Activated CD8-positive, alpha-beta memory T cell treated with anti-CD3 and anti-CD28 coated beads for 4 hours (primary cell): Measurements from ENCODE around the gene DVL2.

Experiments used
- DNase-seq, 2 donors: peaks; one replicate each; pipeline ENCODE4 v3.0.0-alpha.2; 2020; ENCODE audit warnings: low read depth in 2 of 2

DVL2 gene

DNA sequence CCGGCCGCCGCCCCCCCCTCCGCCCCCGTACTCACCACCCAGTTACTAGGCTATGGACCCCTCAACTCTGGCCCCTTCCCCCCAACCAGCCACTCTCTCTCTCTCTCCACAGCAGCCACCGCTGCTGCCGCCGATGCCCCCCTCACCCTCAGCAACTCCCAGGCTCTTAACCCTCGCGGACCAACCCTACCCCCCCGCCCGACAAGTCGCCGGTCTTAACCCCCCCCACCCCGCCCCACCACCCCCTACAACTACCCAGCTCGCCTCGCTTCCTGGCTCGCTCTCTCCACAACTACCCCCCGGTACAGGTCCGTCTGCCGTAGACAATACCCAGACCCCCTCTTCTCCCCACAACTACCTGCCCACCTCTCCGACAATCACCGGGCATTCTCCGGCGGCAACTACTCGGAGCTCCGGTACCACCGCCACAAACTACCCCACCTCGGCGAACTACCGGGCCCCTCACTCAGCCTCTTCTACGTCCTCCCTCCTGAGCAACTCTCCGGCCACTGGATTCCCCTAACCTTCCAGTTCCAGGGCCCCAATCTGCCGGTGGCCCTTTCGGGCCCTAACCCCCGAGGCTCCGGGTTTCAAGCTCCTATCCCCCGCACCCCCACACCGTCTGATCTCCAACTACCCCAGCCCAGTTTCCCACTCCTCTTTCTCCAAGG, 4.2 kb upstream of the DVL2 start:
- no peak for DNase-seq

DNA sequence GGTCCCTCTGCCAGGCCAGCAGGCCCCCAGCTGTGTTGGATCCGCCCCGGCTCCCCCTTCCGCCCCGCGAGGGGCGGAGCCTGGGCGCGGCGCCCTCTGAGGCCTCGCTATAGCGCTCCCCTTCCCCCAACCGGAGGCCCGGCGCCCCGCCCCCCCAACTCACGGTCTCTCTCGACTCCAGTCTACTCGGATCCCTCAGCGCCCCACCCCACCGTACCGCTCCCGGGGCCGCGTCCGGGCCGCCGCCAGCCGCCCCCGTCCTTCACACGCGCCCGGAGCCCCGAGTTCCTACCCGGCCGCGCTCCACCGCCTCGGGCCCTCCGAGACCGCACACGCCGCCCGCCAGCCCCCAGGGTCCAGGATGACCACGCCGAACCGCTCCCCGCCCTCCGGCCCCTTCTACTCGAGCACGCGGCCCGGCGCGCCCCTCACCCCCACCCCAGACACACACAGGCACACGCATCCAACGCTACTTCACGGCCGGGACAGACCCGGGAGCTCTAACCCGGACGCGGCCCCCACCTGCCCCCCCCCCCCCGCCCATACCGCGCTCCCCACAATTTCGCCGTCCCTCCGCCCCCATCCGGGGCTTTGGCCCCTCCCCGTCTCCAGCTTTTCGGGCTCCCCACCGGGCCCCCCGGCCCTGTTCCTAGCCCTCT, 3.6 kb upstream of the DVL2 start:
- DNase-seq, result peak; percentile 67 to 81

DNA sequence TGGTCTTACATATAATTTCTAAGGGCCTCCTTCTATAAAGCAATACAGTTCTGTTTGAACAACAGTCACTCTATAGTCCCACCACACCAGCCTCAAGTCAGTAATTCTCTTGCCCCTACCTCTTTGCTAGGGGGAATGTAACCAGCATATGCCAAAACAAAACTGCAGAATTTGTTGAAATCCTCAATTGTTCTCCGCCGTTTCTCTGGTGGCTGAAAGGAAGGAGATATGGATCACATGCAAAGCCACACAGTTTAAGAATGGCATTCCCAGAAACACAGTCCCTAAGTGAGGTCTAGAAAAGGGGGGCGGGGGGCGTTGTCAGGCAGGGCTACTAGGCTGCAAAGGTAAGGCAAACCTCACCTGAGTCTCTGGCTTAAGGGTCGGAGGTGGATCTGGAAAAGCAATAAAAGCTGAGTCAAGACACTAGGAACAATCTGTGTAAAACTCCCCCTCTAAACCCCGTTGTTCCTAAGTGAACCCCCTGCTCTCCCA, 3.0 kb upstream of the DVL2 start:
- no peak for DNase-seq

DNA sequence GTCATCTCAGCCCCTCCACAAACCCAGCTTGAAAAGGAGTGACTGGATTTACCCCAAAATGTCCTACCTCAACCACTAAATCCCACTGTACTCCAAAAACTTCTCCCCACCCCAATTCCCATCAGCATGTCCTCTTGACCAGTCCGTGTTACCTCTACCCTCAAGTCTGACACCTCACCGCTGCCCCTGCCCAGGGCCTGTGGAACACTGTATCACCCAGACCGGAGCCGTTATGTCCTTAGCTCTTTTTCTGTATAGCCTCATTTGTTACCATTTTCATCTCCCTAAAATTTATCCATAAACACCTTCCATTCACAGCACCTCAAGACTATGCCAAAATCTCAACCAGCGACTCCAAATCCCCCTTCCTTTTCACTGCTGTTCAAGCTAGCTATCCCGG, 2.5 kb upstream of the DVL2 start:
- no peak for DNase-seq

DNA sequence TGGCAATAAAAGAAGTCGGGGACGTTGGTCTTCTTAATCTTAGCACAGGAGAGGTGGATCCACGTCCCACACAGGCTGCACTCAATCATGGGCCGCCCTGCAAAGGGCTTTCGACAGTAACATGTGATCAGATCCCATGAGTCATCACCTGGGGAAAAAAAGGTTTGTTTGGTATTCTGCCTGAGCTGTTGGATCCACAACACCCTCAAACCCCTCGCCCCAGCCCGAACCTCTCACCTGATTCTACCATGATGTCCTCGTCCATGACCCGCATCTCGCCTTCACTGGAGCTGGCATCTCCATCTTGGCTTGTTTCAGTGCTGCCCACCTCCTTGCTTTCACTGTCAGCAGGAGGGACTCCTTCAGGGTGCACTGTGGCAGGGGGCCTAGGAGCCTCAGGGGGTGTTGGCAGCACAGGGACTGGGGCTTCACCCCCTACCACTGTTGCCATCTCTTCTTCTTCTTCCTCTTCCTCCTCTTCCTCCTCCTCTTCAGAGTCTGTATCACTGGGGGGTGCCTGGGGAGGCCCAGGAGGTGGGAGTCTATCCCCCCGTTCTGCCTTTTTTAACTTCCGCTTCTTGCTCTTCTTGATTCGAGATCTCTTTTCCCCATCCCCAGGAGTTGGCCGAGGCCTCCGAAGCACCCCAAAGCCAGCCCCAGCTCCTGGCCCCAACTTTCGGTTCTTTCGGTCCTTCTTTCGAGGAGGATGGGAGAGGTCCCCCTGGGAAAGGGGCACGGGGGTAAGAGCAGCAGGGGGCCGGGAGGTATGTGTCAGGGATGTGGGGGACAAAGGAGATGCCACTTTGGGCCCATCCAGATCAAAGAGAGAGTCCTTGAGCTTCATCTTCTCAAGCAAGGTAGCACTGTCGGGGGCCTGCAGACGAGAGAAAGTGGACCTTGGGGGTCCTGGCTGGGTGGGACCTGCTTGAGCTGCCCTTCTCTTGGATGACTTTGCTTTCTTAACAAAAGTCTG, 1.7 kb upstream of the DVL2 start:
- DNase-seq, result no peak

DNA sequence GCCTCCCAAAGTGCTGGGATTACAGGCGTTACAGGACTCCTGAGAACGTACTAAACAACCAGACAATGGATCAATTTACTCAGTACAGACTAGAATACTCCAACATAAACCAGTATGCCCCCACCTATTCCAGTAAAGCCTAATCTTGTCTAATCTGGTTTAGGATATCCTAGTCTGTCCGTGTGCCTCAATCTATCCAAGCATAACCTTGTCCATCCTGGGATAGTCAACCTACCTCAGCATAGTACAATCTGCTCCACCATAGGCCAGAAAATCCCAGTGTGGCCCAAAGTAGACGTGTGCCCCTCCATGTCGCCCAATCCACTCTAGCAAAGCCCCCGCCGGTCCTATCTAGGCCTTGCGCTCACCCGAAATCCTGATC, 625 bp downstream of the DVL2 start:
- DNase-seq, result no peak

DNA sequence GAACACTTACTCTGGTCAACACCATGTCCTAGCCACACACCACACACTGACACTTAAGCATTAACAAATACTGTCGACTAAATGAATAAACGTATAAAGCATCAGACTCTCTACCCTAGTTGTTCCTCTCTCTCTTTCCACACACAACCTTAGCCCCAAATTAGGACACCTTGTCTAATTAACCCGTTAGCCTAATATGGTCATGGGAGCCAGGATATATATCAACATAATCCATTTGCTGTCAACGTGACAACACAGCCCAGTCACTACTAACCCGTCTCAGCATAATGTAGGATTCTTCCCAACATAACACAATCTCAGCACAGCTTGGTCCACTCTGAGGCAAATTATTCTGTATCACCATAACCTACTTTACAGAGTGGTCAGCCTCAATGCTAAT, 2.2 kb downstream of the DVL2 start:
- DNase-seq, result no peak

DNA sequence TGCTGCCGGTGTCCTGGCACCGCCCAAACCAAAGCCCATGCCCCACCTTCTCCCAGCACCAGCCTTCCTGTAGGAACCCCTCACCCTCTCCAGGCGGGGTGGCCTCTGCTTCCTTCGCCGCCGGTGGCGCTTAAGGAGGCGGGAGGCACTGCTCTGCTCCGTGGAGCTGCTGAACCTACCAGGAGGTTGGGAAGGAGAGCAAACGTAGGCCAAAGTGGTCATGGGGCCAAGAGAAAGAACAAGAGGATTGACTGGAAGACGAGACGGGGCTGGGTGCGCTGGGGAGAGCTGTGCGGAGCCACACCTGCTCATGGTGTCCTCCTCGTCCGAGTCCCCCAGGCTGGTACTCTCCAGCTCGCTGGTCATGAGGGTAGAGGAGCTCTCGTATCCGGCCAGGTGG, 4.8 kb downstream of the DVL2 start:
- no peak for DNase-seq

DNA sequence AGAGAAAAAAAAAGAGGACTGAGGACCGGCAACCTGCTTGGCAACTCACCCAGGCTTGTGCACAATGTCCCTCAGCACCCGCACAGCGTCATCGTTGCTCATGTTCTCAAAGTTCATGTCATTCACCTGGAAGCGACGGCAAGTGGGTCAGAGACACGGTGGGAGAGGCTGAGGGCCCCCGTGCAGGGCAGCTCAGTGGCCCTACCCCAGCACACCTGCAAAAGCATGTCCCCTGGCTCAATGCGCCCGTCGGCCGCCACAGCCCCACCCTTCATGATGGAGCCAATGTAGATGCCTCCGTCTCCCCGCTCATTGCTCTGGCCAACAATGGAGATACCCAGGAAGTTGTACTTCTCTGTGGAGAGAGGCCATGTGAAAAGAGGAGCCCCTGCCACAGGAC, 5.4 kb downstream of the DVL2 start:
- DNase-seq, result no peak

DNA sequence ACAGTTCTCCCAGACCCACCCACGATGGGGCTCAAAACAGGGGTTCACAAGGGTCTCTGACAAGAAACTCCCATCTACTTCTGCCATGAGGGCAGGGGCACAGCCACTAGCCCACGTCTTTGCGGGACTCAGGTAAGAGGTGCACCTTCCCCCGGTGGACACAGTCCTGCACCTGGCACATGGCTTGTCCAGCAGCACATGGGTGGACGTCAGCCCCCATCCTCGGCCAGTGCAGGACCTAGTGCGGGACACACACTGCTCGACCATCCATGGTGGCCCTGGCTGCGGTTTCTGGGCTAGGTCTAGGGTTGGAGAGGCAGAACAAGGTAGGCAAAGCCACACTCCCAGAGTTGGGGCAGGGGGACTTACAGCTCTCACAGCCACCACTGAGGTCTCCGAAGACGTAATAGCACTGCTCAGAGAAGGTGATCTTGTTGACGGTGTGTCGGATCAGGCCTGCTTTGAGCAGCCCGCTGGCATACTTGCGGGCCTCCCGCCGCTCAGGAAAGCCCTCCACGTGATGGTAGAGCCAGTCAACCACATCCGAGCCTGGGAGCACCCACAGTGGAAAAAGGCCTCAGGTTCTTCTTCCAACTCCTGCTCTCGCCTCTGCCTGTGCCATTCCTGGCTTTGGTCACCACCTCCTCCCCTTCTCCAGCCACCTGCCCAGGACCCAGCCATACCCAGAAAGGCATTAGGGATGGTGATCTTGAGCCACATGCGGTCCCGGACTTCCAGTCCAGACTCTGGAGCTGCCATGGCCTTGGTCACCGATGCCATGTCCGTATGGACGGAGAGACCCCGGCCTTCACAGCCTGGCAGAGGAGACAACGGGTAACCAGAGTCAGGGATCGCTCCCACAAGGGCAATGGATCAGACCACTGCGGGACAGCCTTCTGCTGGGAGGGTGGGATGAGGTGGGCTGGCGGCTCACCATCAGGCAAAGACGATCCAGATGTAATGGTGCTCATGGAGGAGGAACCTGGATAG, 7.3 kb downstream of the DVL2 start:
- no peak for DNase-seq

DNA sequence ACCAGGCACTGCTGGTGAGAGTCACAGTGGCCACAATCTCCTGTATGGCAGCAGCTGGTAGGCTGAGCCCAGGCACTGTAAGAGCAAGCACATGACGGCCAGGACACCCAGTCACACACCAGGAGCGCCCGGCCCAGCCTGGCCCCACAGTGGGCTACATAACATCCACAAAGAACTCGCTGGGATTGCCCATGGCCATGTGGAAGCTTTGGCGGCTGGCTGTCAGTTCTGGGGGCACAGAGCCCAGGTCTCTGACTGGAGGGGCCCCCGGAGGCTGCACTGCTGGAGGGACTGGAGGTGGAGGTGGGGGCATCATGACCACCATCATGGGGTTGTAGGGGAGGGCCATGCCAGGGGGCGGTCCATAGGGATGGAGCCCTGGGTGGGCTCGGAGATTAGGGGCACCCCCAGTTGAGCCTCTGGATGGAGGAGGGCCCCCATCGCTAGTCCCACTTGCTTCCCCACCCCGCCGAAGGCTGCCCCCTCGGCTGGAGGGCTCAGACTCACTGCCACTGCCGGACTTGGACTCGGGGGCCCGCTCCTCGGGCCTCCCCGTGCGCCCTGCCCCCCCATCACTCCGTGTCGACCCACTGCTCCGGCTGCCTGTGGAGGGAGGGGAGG, 8.5 kb downstream of the DVL2 start:
- no peak for DNase-seq

DNA sequence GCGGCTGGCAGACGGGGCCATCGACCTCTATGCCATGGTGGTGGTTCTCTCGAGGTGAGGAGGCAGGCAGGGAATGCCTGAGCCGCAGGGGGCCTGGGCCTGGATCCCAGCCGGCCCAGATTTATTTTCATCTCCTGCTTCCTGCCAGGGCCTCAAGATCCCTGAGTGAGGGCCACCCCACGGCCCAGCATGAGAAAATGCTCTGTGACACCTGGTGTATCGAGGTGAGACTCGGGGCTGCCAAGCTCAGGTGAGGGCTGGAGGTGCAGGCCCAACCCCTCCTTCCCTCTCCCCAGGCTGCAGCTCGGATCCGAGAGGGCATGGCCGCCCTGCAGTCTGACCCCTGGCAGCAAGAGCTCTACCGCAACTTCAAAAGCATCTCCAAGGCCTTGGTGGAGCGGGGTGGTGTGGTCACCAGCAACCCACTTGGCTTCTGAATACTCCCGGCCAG, 9.6 kb downstream of the DVL2 start:
- no peak for DNase-seq

DNA sequence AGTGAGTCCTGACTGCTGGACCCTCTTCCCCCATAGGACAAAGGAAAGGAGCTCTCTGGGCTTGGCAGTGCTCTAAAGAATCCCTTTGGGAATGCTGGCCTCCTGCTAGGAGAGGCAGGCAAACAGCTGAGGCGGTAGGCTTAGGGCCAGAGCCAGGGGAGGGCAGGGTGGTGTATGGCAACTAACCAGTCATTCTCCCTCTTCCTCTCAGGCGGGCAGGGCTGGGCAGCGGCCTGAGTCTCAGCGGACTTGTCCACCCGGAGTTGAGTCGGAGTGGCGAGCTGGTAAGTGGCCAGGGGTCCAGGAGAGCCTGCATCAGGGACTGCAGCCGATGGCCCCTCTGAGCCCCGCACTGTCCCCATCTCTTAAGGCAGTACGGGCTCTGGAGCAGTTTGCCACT, 10.2 kb downstream of the DVL2 start:
- DNase-seq, result no peak

DNA sequence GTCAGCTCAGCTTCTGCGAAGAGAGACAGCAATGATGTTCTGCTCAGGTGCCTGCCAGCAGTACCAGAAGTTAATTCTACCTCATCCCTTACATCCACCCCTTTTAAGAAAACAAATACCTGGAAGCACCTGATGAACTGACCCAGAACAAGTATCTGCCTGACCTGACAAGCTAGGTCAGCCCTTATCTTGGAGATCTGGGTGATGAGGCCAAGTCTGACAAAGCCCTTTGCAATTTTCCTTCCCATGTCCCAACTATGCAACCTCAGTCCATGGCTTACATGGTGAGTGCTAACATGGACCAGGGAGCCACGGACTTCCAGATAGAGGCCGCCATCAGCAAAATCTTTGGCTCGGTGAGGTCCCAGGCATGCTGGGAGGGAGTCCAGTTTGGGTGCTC, 10.9 kb downstream of the DVL2 start:
- no peak for DNase-seq

DNA sequence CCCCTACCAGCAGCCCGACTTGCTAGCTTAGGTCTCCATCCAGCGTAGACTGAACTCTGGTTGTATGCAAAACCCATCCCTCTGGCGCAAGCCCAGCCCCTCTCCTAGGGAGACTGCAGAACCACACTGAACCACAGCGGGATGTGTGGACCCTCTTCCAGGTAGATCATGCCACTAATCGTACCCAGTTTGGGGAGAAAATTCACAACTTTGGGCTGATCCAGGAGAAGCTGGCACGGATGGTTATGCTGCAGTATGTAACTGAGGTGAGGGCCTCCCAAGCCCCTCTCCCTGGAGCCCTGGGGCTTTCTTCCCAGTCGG, 11.4 kb downstream of the DVL2 start:
- no peak for DNase-seq

DNA sequence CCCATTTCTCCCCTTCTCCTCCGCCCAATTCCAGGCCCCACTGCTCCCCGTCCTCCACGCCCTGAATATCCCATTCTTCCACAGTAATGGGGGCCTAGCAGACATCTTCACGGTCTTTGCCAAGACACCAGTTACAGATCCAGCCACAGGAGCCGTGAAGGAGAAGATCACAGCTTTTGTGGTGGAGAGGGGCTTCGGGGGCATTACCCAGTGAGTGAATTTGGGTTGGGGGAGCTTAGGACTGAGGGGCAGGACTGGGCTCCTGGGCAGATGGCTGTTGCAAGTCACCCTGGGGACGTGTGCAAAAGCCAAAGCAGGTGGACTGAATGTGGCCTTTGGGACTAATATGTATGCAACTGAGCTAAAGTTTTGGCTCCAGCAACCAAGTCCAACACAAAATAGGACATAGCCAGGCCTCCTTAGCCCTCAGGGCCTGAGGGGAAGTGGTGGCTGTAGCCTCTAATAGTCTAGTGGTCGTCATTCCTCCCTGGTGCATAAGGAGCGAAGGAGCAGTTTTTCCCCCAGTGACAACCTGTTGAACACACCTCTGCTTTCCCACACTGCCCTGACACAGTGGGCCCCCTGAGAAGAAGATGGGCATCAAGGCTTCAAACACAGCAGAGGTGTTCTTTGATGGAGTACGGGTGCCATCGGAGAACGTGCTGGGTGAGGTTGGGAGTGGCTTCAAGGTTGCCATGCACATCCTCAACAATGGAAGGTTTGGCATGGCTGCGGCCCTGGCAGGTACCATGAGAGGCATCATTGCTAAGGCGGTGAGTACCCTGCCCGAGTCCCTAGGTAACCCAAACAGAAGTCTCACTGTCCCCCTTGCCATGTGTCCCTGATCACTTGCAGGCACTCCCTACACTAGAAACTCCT, 12.0 kb downstream of the DVL2 start:
- no peak for DNase-seq

DNA sequence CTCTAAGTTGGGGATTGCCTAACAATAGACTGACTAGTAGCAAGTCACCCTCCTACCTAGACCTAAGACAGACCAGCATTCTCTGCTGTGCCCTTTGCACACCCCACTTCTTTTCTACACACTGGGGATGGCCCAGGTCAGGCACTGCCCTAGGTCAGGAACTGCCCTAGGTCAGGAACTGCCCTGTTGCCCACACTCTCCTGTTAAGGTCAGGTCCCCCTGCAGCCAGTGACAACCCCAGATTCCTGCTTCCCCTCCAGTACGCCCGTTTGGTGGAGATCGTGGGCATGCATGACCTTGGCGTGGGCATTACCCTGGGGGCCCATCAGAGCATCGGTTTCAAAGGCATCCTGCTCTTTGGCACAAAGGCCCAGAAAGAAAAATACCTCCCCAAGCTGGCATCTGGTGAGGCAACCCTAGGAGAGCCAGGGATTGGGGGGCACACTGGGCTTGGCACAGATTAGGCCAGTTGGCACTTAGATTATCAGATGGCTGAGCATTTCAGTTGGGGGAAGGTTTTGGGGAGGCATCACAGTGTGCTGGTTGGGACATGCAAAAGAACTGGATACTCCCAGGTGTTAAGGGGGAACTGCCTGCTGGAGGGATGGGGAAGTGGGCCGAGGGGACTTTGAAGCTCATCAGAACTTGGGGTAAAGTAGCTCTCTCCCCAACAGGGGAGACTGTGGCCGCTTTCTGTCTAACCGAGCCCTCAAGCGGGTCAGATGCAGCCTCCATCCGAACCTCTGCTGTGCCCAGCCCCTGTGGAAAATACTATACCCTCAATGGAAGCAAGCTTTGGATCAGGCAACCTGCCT, 12.8 kb downstream of the DVL2 start:
- no peak for DNase-seq

DNA sequence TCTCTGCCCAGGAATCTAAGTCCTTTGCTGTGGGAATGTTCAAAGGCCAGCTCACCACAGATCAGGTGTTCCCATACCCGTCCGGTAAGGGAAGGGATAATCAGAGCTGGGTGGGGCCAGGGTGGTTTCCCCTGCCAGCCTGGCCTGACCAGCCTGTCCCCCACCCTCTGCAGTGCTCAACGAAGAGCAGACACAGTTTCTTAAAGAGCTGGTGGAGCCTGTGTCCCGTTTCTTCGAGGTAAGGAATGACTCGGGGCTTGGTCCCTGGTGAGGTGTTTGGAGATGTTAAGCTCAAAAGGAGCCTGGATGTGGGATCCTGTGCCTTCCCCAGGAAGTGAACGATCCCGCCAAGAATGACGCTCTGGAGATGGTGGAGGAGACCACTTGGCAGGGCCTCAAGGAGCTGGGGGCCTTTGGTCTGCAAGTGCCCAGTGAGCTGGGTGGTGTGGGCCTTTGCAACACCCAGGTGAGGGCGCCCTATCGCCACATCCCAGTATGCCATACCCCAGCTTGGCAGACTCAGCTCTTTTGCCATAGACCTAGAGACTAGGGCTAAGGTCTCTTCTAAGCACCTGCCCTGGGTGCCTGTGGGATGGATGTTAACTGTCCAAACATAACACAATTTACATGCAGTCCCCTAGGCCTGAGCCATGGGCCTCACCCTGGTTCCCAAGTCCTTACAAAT, 13.6 kb downstream of the DVL2 start:
- peak in 1 of 2 donors; percentile 33 for DNase-seq
